Endothelial cell of umbilical vein (primary cell): ENCODE data around the gene MPV17. TPM values are rescaled to one million over a fixed set of nuclear protein-coding genes. Genes with fewer than 3 reads are reported as not detected.

Experiments
- BruUV-seq: library from RNA; stranded (reverse); fragments of 400-500 nt; replicated peaks from 2 replicates; lab custom pipeline; 2021; lab: Mats Ljungman, UMichigan
- CTCF ChIA-PET: fragments of 300-600, 350-600 bp; sonication (Branson Sonifier 250); formaldehyde crosslinking; loops from one replicate; lab custom pipeline; 2021; ENCODE audit warnings: antibody characterized with exemption, inconsistent platforms; lab: Charles Lee
- POLR2A ChIA-PET: fragments of 300-600, 350-600 bp; sonication (Branson Sonifier 250); formaldehyde crosslinking; loops from one replicate; lab custom pipeline; 2021; ENCODE audit warnings: antibody characterized with exemption, inconsistent platforms; lab: Charles Lee
- DNase-seq: peaks from one replicate; pipeline ENCODE4 v3.0.0-alpha.2; 2011; ENCODE audit warnings: low read depth, low spot score
- FAIRE-seq: peaks from 2 replicates; lab custom pipeline; 2011; peaks lifted over from hg19 to GRCh38; lab: Jason Lieb, UNC
- H2AFZ ChIP-seq: 2 replicates; pipeline ENCODE4 v1.6.0; 2012; ENCODE audit warnings: low read depth, low read length, control low read depth, inconsistent platforms
- H3K27ac ChIP-seq: 2 replicates; pipeline ENCODE4 v1.5.1; 2011; ENCODE audit warnings: low read depth, mild to moderate bottlenecking, control low read depth, low read length, moderate library complexity; ENCODE audit not compliant: insufficient read depth
- H3K27me3 ChIP-seq, 2 experiments: 2 replicates each; pipeline versions ENCODE4 v1.6.0 to v1.6.1; 2011; ENCODE audit warnings: low read length in 2 of 2, mixed read lengths in 1 of 2; ENCODE audit not compliant: control insufficient read depth in 2 of 2, insufficient read depth in 2 of 2
- H3K36me3 ChIP-seq, 2 experiments: 2 replicates in 1 of 2; 3 replicates in 1 of 2; pipeline ENCODE4 v1.5.1; 2011; ENCODE audit warnings: low read length in 2 of 2, mild to moderate bottlenecking in 1 of 2, moderate library complexity in 1 of 2; ENCODE audit not compliant: control insufficient read depth in 2 of 2, insufficient read depth in 2 of 2; ENCODE audit errors: extremely low read depth in 1 of 2
- H3K4me1 ChIP-seq: 3 replicates; pipeline ENCODE4 v1.5.1; 2011; ENCODE audit warnings: mild to moderate bottlenecking, low read length; ENCODE audit not compliant: control insufficient read depth, insufficient read depth; ENCODE audit errors: extremely low read depth
- H3K4me2 ChIP-seq: 2 replicates; pipeline ENCODE4 v1.6.1; 2011; ENCODE audit warnings: low read length, control low read depth, mixed read lengths; ENCODE audit not compliant: insufficient read depth
- H3K4me3 ChIP-seq, 3 experiments: fragments of 200-600 bp in 1 of 3; sonication (generic), shearing (Covaris generic) in 1 of 3; replicated peaks in 1 of 3; 2 replicates each; pipeline ENCODE4 v1.5.1; 2011 to 2016; ENCODE audit warnings: control low read depth in 3 of 3, low read length in 3 of 3, mild to moderate bottlenecking in 2 of 3, inconsistent platforms in 1 of 3, low read depth in 1 of 3, moderate library complexity in 1 of 3; ENCODE audit not compliant: insufficient read depth in 1 of 3
- H3K79me2 ChIP-seq: 2 replicates; pipeline ENCODE4 v1.6.0; 2012; ENCODE audit warnings: low read length, inconsistent platforms; ENCODE audit not compliant: control insufficient read depth, insufficient read depth
- H3K9ac ChIP-seq: replicated peaks from 2 replicates; pipeline ENCODE3; 2011; ENCODE audit warnings: low read length, control low read depth; ENCODE audit not compliant: insufficient read depth; ENCODE audit errors: extremely low read depth
- H3K9me1 ChIP-seq: replicated peaks from 3 replicates; pipeline ENCODE4 v1.6.0; 2011; ENCODE audit warnings: mild to moderate bottlenecking, low read length; ENCODE audit not compliant: control insufficient read depth, insufficient read depth; ENCODE audit errors: extremely low read depth
- H3K9me3 ChIP-seq: replicated peaks from 2 replicates; pipeline ENCODE4 v1.5.1; 2012; ENCODE audit warnings: low read length, inconsistent platforms; ENCODE audit not compliant: control insufficient read depth, insufficient read depth
- H4K20me1 ChIP-seq: replicated peaks from 2 replicates; pipeline ENCODE3; 2011; ENCODE audit warnings: mild to moderate bottlenecking, low read length; ENCODE audit not compliant: control insufficient read depth, insufficient read depth; ENCODE audit errors: extremely low read depth
- CTCF ChIP-seq, 2 donors: IDR thresholded peaks; 1 replicate in 1 of 2; 2 replicates in 1 of 2; pipeline ENCODE4 v1.5.1; 2011; ENCODE audit warnings: low read length in 2 of 2, mild to moderate bottlenecking in 2 of 2, moderate library complexity in 2 of 2, control low read depth in 1 of 2, inconsistent platforms in 1 of 2, low read depth in 1 of 2; ENCODE audit not compliant: insufficient read depth in 1 of 2; ENCODE audit errors: extremely low read depth in 1 of 2
- EZH2 ChIP-seq: IDR thresholded peaks from 2 replicates; pipeline ENCODE4 v1.6.1; 2012; ENCODE audit warnings: borderline replicate concordance, low read depth, mild to moderate bottlenecking, moderate library complexity, low read length, inconsistent platforms; ENCODE audit not compliant: severe bottlenecking
- FOS ChIP-seq: IDR thresholded peaks from 2 replicates; pipeline ENCODE4 v1.6.1; 2011; ENCODE audit warnings: mild to moderate bottlenecking, low read length, moderate library complexity, borderline replicate concordance; ENCODE audit not compliant: insufficient read depth
- GATA2 ChIP-seq: IDR thresholded peaks from 2 replicates; pipeline ENCODE4 v1.7.0; 2011; ENCODE audit warnings: low read depth, mild to moderate bottlenecking, moderate library complexity, mixed read lengths, low read length; ENCODE audit not compliant: insufficient read length, insufficient read depth
- JUN ChIP-seq: IDR thresholded peaks from 2 replicates; pipeline ENCODE4 v1.6.1; 2011; ENCODE audit warnings: borderline replicate concordance, low read depth; ENCODE audit not compliant: insufficient read length, insufficient read depth
- MYC ChIP-seq: IDR thresholded peaks from one replicate; pipeline ENCODE4 v1.6.1; 2011; ENCODE audit warnings: mild to moderate bottlenecking, low read depth, low read length
- POLR2A ChIP-seq: IDR thresholded peaks from 2 replicates; pipeline ENCODE4 v1.6.1; 2012; ENCODE audit warnings: low read depth, mild to moderate bottlenecking, control low read depth, low read length
- POLR2AphosphoS5 ChIP-seq: IDR thresholded peaks from 2 replicates; pipeline ENCODE4 v1.6.1; 2012; ENCODE audit warnings: low read depth, mild to moderate bottlenecking, control low read depth, low read length, moderate library complexity; ENCODE audit not compliant: insufficient read depth
- dilution Hi-C: fragments of 300-500 bp; cut with MboI; formaldehyde crosslinking; loops from one replicate; pipeline ENCODE4 v1.15.0; 2019; ENCODE audit warnings: low sequenced_read_pairs; ENCODE audit not compliant: extremely low pct_ligation_motif_present
- intact Hi-C: fragments of 100-400 bp; cut with micrococcal nuclease; formaldehyde crosslinking; loops from one replicate; pipeline ENCODE4 v1.10.0; 2022
- polyA plus RNA-seq, 4 experiments: library from polyadenylated mRNA; depleted of rRNA in 3 of 4; stranded (reverse) in 3 of 4; unstranded in 1 of 4; fragments of >200 nt; gene quantifications; 2 replicates each; pipeline versions ENCODE4 v1.2.1 to v1.2.3, GENCODE V29; 2011 to 2012; ENCODE audit warnings: missing spikeins in 1 of 4
- total RNA-seq: library from RNA; stranded (reverse); gene quantifications from 2 replicates; pipeline ENCODE4 v1.2.3, GENCODE V29; 2021
- TF ChIP-seq, protein P1 (sequence below): IDR thresholded peaks from 2 replicates; pipeline ENCODE4 v1.6.1; 2011; ENCODE audit not compliant: insufficient read depth, insufficient read length

Gene MPV17
- total and polyA plus RNA-seq, 2 donors (not counting 3 experiments of a cell fraction or from before 2014, with no cell fraction given), result 74.7 to 267 TPM

GRCh38 chr2:27363933-27364332 lies 41.0 kb upstream of the MPV17 start:
- Histone ChIP-seq H3K79me2 (peaks cover 3% of the 10 kb centered on the region), H3K9ac (no peak overlapping the region), H3K4me2 (no peak overlapping the region), H2AFZ (no peak overlapping the region), H3K9me1 (no peaks in the 10 kb centered on the region), H3K4me1 (peaks cover under 1% of the 10 kb centered on the region), H3K9me3 (no peaks in the 10 kb centered on the region), H4K20me1 (no peaks in the 10 kb centered on the region), H3K27ac (no peak overlapping the region), H3K36me3 (peaks cover 5 to 30% of the 10 kb centered on the region in 2 experiments), H3K27me3 (no peaks in the 10 kb centered on the region), H3K4me3 (no peak overlapping the region)
- FAIRE-seq (no peak), DNase-seq (no peak)
- ChIA-PET POLR2A (no interaction called here), CTCF (no interaction called here)
- dilution Hi-C loops, result no loop called here
- intact Hi-C loops, result no loop called here
- TF ChIP-seq POLR2A, result no peak
- TF ChIP-seq POLR2AphosphoS5, result no peak
- TF ChIP-seq CTCF (IDR thresholded peaks at IDR 0.05; ENCODE audit: extremely low read depth in 1 of 2, insufficient read depth in 1 of 2, low read depth in 1 of 2, low read length in 2 of 2), result no peak
- TF ChIP-seq FOS, result no peak
- TF ChIP-seq, protein P1, sequence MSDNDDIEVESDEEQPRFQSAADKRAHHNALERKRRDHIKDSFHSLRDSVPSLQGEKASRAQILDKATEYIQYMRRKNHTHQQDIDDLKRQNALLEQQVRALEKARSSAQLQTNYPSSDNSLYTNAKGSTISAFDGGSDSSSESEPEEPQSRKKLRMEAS, result no peak
- TF ChIP-seq JUN, result no peak
- no peak for TF ChIP-seq GATA2
- no peak for TF ChIP-seq MYC
- TF ChIP-seq EZH2, result no peak
- no TSS peak for BruUV-seq
